Endothelial cell of umbilical vein (primary cell): ENCODE results near the gene CHD5. TPM values are rescaled to one million over a fixed set of nuclear protein-coding genes. Genes with fewer than 3 reads are reported as not detected.

Experiments
- BruUV-seq: library from RNA; stranded (reverse); fragments of 400-500 nt; replicated peaks from 2 replicates; lab custom pipeline; 2021; lab: Mats Ljungman, UMichigan
- CTCF ChIA-PET: fragments of 300-600, 350-600 bp; sonication (Branson Sonifier 250); formaldehyde crosslinking; loops from one replicate; lab custom pipeline; 2021; ENCODE audit warnings: antibody characterized with exemption, inconsistent platforms; lab: Charles Lee
- POLR2A ChIA-PET: fragments of 300-600, 350-600 bp; sonication (Branson Sonifier 250); formaldehyde crosslinking; loops from one replicate; lab custom pipeline; 2021; ENCODE audit warnings: antibody characterized with exemption, inconsistent platforms; lab: Charles Lee
- DNase-seq: peaks from one replicate; pipeline ENCODE4 v3.0.0-alpha.2; 2011; ENCODE audit warnings: low read depth, low spot score
- FAIRE-seq: peaks from 2 replicates; lab custom pipeline; 2011; peaks lifted over from hg19 to GRCh38; lab: Jason Lieb, UNC
- H2AFZ ChIP-seq: 2 replicates; pipeline ENCODE4 v1.6.0; 2012; ENCODE audit warnings: low read depth, low read length, control low read depth, inconsistent platforms
- H3K27ac ChIP-seq: 2 replicates; pipeline ENCODE4 v1.5.1; 2011; ENCODE audit warnings: low read depth, mild to moderate bottlenecking, control low read depth, low read length, moderate library complexity; ENCODE audit not compliant: insufficient read depth
- H3K27me3 ChIP-seq, 2 experiments: 2 replicates each; pipeline versions ENCODE4 v1.6.0 to v1.6.1; 2011; ENCODE audit warnings: low read length in 2 of 2, mixed read lengths in 1 of 2; ENCODE audit not compliant: control insufficient read depth in 2 of 2, insufficient read depth in 2 of 2
- H3K36me3 ChIP-seq, 2 experiments: 2 replicates in 1 of 2; 3 replicates in 1 of 2; pipeline ENCODE4 v1.5.1; 2011; ENCODE audit warnings: low read length in 2 of 2, mild to moderate bottlenecking in 1 of 2, moderate library complexity in 1 of 2; ENCODE audit not compliant: control insufficient read depth in 2 of 2, insufficient read depth in 2 of 2; ENCODE audit errors: extremely low read depth in 1 of 2
- H3K4me1 ChIP-seq: 3 replicates; pipeline ENCODE4 v1.5.1; 2011; ENCODE audit warnings: mild to moderate bottlenecking, low read length; ENCODE audit not compliant: control insufficient read depth, insufficient read depth; ENCODE audit errors: extremely low read depth
- H3K4me2 ChIP-seq: 2 replicates; pipeline ENCODE4 v1.6.1; 2011; ENCODE audit warnings: low read length, control low read depth, mixed read lengths; ENCODE audit not compliant: insufficient read depth
- H3K4me3 ChIP-seq, 3 experiments: fragments of 200-600 bp in 1 of 3; sonication (generic), shearing (Covaris generic) in 1 of 3; replicated peaks in 1 of 3; 2 replicates each; pipeline ENCODE4 v1.5.1; 2011 to 2016; ENCODE audit warnings: control low read depth in 3 of 3, low read length in 3 of 3, mild to moderate bottlenecking in 2 of 3, inconsistent platforms in 1 of 3, low read depth in 1 of 3, moderate library complexity in 1 of 3; ENCODE audit not compliant: insufficient read depth in 1 of 3
- H3K79me2 ChIP-seq: 2 replicates; pipeline ENCODE4 v1.6.0; 2012; ENCODE audit warnings: low read length, inconsistent platforms; ENCODE audit not compliant: control insufficient read depth, insufficient read depth
- H3K9ac ChIP-seq: replicated peaks from 2 replicates; pipeline ENCODE3; 2011; ENCODE audit warnings: low read length, control low read depth; ENCODE audit not compliant: insufficient read depth; ENCODE audit errors: extremely low read depth
- H3K9me1 ChIP-seq: replicated peaks from 3 replicates; pipeline ENCODE4 v1.6.0; 2011; ENCODE audit warnings: mild to moderate bottlenecking, low read length; ENCODE audit not compliant: control insufficient read depth, insufficient read depth; ENCODE audit errors: extremely low read depth
- H3K9me3 ChIP-seq: replicated peaks from 2 replicates; pipeline ENCODE4 v1.5.1; 2012; ENCODE audit warnings: low read length, inconsistent platforms; ENCODE audit not compliant: control insufficient read depth, insufficient read depth
- H4K20me1 ChIP-seq: replicated peaks from 2 replicates; pipeline ENCODE3; 2011; ENCODE audit warnings: mild to moderate bottlenecking, low read length; ENCODE audit not compliant: control insufficient read depth, insufficient read depth; ENCODE audit errors: extremely low read depth
- CTCF ChIP-seq, 2 donors: IDR thresholded peaks; 1 replicate in 1 of 2; 2 replicates in 1 of 2; pipeline ENCODE4 v1.5.1; 2011; ENCODE audit warnings: low read length in 2 of 2, mild to moderate bottlenecking in 2 of 2, moderate library complexity in 2 of 2, control low read depth in 1 of 2, inconsistent platforms in 1 of 2, low read depth in 1 of 2; ENCODE audit not compliant: insufficient read depth in 1 of 2; ENCODE audit errors: extremely low read depth in 1 of 2
- EZH2 ChIP-seq: IDR thresholded peaks from 2 replicates; pipeline ENCODE4 v1.6.1; 2012; ENCODE audit warnings: borderline replicate concordance, low read depth, mild to moderate bottlenecking, moderate library complexity, low read length, inconsistent platforms; ENCODE audit not compliant: severe bottlenecking
- FOS ChIP-seq: IDR thresholded peaks from 2 replicates; pipeline ENCODE4 v1.6.1; 2011; ENCODE audit warnings: mild to moderate bottlenecking, low read length, moderate library complexity, borderline replicate concordance; ENCODE audit not compliant: insufficient read depth
- GATA2 ChIP-seq: IDR thresholded peaks from 2 replicates; pipeline ENCODE4 v1.7.0; 2011; ENCODE audit warnings: low read depth, mild to moderate bottlenecking, moderate library complexity, mixed read lengths, low read length; ENCODE audit not compliant: insufficient read length, insufficient read depth
- JUN ChIP-seq: IDR thresholded peaks from 2 replicates; pipeline ENCODE4 v1.6.1; 2011; ENCODE audit warnings: borderline replicate concordance, low read depth; ENCODE audit not compliant: insufficient read length, insufficient read depth
- MAX ChIP-seq: IDR thresholded peaks from 2 replicates; pipeline ENCODE4 v1.6.1; 2011; ENCODE audit not compliant: insufficient read depth, insufficient read length
- MYC ChIP-seq: IDR thresholded peaks from one replicate; pipeline ENCODE4 v1.6.1; 2011; ENCODE audit warnings: mild to moderate bottlenecking, low read depth, low read length
- POLR2A ChIP-seq: IDR thresholded peaks from 2 replicates; pipeline ENCODE4 v1.6.1; 2012; ENCODE audit warnings: low read depth, mild to moderate bottlenecking, control low read depth, low read length
- POLR2AphosphoS5 ChIP-seq: IDR thresholded peaks from 2 replicates; pipeline ENCODE4 v1.6.1; 2012; ENCODE audit warnings: low read depth, mild to moderate bottlenecking, control low read depth, low read length, moderate library complexity; ENCODE audit not compliant: insufficient read depth
- dilution Hi-C: fragments of 300-500 bp; cut with MboI; formaldehyde crosslinking; loops from one replicate; pipeline ENCODE4 v1.15.0; 2019; ENCODE audit warnings: low sequenced_read_pairs; ENCODE audit not compliant: extremely low pct_ligation_motif_present
- intact Hi-C: fragments of 100-400 bp; cut with micrococcal nuclease; formaldehyde crosslinking; loops from one replicate; pipeline ENCODE4 v1.10.0; 2022
- polyA plus RNA-seq, 4 experiments: library from polyadenylated mRNA; depleted of rRNA in 3 of 4; stranded (reverse) in 3 of 4; unstranded in 1 of 4; fragments of >200 nt; gene quantifications; 2 replicates each; pipeline versions ENCODE4 v1.2.1 to v1.2.3, GENCODE V29; 2011 to 2012; ENCODE audit warnings: missing spikeins in 1 of 4
- total RNA-seq: library from RNA; stranded (reverse); gene quantifications from 2 replicates; pipeline ENCODE4 v1.2.3, GENCODE V29; 2021

The CHD5 gene
- total and polyA plus RNA-seq, 2 donors (not counting 3 experiments of a cell fraction or from before 2014, with no cell fraction given), result 0.04 to 0.11 TPM

- no peaks in the 10 kb centered on the region for H3K79me2 ChIP-seq
- dilution Hi-C loops, result no loop called here
- FAIRE-seq, result no peak
- no peak overlapping the region for H3K27ac ChIP-seq
- no peaks in the 10 kb centered on the region for H4K20me1 ChIP-seq
- no peak overlapping the region for H3K4me2 ChIP-seq
- BruUV-seq, result no TSS peak
- TF ChIP-seq POLR2A, result no peak
- TF ChIP-seq MAX, result no peak
- TF ChIP-seq CTCF (IDR thresholded peaks at IDR 0.05; ENCODE audit: extremely low read depth in 1 of 2, insufficient read depth in 1 of 2, low read depth in 1 of 2, low read length in 2 of 2), result no peak
- TF ChIP-seq POLR2AphosphoS5, result no peak
- TF ChIP-seq GATA2, result no peak
- no peak for TF ChIP-seq MYC
- no peak for TF ChIP-seq FOS
- TF ChIP-seq EZH2, result no peak
- no peak for TF ChIP-seq JUN
- H3K4me1 ChIP-seq, result peaks cover 3% of the 10 kb centered on the region
- ChIA-PET POLR2A (no interaction called here), CTCF (interaction anchor here (1.1 kb wide), 1 partner anchor 128 kb away, joined by 3 read pairs; no protein-coding TSS in a partner anchor)
- no peaks in the 10 kb centered on the region for H3K9me1 ChIP-seq
- H3K9ac ChIP-seq, result no peak overlapping the region
- intact Hi-C loops, result loop anchor here (10.0 kb wide), 1 partner anchor 228 kb away; no protein-coding TSS in a partner anchor
- H3K4me3 ChIP-seq, result no peak overlapping the region
- H3K36me3 ChIP-seq, result no peaks in the 10 kb centered on the region
- H3K27me3 ChIP-seq, result no peaks in the 10 kb centered on the region
- no peak for DNase-seq
- no peak overlapping the region for H2AFZ ChIP-seq
- H3K9me3 ChIP-seq, result no peaks in the 10 kb centered on the region
Observed at GRCh38 chr1:6117064-6117463, 63.1 kb downstream of the CHD5 start.
